GM12875 (cell line): Measurements from ENCODE around the gene BRD8.

ENCODE experiments used
- H3K4me3 ChIP-seq: one replicate; pipeline ENCODE4 v1.5.1; 2011; ENCODE audit warnings: low read depth, low read length, control low read depth
- CTCF ChIP-seq: IDR thresholded peaks from 2 replicates; pipeline ENCODE4 v1.5.1; 2011; ENCODE audit warnings: low read depth, mild to moderate bottlenecking, control low read depth, inconsistent platforms, low read length, moderate library complexity, borderline replicate concordance; ENCODE audit not compliant: insufficient read depth

The BRD8 gene, protein sequence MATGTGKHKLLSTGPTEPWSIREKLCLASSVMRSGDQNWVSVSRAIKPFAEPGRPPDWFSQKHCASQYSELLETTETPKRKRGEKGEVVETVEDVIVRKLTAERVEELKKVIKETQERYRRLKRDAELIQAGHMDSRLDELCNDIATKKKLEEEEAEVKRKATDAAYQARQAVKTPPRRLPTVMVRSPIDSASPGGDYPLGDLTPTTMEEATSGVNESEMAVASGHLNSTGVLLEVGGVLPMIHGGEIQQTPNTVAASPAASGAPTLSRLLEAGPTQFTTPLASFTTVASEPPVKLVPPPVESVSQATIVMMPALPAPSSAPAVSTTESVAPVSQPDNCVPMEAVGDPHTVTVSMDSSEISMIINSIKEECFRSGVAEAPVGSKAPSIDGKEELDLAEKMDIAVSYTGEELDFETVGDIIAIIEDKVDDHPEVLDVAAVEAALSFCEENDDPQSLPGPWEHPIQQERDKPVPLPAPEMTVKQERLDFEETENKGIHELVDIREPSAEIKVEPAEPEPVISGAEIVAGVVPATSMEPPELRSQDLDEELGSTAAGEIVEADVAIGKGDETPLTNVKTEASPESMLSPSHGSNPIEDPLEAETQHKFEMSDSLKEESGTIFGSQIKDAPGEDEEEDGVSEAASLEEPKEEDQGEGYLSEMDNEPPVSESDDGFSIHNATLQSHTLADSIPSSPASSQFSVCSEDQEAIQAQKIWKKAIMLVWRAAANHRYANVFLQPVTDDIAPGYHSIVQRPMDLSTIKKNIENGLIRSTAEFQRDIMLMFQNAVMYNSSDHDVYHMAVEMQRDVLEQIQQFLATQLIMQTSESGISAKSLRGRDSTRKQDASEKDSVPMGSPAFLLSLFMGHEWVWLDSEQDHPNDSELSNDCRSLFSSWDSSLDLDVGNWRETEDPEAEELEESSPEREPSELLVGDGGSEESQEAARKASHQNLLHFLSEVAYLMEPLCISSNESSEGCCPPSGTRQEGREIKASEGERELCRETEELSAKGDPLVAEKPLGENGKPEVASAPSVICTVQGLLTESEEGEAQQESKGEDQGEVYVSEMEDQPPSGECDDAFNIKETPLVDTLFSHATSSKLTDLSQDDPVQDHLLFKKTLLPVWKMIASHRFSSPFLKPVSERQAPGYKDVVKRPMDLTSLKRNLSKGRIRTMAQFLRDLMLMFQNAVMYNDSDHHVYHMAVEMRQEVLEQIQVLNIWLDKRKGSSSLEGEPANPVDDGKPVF

GRCh38 chr5:138178516-138179276, at the start of gene BRD8, which contains the start of gene KIF20A:
Gene BRD8 (minus strand): TSS chr5:138178630. CDS start chr5:138178614, 16 bp downstream.
Gene KIF20A (plus strand): TSS chr5:138179112. CDS start chr5:138179681, 569 bp downstream.
- no peak for TF ChIP-seq CTCF
- H3K4me3 ChIP-seq = peak within 1 kb of the TSS; percentile 72

DNA sequence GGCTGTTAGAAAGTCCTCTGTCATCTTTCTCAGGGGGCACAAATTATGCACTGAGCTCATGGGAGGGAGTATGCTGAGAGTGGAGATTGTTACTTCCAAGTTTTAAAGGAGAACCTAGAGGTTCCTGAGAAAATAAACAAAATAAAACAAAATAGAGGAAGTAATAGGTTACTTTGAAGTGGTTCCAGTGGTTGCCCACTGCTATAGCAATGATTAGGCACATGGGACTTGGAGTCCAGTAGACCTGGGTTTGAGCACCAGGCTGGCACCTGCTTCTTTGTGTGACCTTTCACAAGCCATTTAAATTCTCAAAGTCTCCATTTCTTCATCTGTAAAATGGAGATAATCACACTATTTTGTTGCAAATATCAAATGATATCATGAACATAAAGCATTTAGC, 48.5 kb upstream of the BRD8 start:
- no peak overlapping the region for H3K4me3 ChIP-seq
- no peak for TF ChIP-seq CTCF

DNA sequence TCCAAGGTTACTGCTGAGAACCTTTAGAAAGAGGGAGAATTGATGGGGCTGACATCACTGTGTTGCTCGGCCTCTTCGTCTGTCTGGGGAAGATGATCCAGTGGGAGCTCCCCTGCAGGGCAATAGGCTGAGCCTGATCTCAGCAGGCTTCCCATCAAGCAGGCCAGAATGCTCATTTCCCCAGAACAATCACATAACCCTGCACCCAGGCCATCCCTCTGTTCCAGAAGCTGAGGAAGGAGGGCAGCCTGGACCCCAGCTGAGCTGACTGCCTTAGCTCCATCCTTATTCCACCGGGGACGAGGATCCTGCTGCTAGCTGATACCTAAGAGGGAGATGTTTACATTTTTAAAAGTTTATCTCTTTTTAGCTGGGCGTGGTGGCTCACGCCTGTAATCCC, 46.3 kb upstream of the BRD8 start:
- TF ChIP-seq CTCF = no peak
- H3K4me3 ChIP-seq = no peak overlapping the region

DNA sequence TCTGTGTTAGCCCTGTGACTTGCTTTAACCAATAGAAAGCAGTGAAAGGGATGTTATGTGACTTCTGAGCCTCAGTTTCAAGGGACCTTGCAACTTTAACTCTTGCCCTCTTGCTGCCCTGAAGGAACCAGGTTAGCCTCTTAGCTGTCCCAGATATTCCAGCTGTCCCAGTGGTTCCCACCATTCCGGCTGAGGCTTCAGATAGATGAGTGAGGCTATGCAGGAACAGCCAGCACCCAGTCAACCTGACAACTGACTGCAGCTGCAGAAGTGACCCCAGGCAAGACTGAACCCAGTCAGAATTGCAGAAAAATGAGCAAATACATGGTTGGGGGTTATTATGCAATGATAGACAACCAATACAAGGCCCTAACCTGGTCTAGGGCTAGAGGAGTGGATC, 45.1 kb upstream of the BRD8 start:
- no peak overlapping the region for H3K4me3 ChIP-seq
- no peak for TF ChIP-seq CTCF

DNA sequence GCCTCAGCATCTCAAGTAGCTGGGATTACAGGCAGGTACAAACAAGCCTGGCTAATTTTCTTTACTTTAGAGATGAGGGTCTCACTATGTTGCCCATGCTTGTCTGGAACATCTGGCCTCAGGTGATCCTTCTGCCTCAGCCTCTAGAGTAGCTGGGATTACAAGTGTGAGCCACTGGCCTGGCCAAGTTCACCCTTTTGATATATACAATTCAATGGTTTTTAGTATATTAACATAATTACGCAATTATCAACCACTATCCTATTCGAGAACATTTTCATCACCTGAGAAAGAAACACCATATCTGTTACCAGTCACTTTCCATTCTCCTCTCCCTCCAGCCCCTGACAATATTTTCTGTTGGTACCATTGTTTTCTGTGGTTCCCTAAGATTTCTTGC, 38.4 kb upstream of the BRD8 start:
- TF ChIP-seq CTCF = no peak

More for the DNA sequence above, 38.4 kb upstream of the BRD8 start:
- no peak overlapping the region for H3K4me3 ChIP-seq
